GM18505 (cell line): Measurements from ENCODE around the gene NCOA1.

Experiments used
- ATAC-seq: cut with Tn5 transposase; IDR thresholded peaks from one replicate; pipeline ENCODE4 v1.9.1; 2021; ENCODE audit not compliant: unreplicated experiment
- POLR2A ChIP-seq: IDR thresholded peaks from 4 replicates; pipeline ENCODE4 v1.6.1; 2011; ENCODE audit warnings: borderline replicate concordance; ENCODE audit not compliant: insufficient read depth, insufficient read length; ENCODE audit errors: extremely low read depth

The NCOA1 gene

GRCh38 chr2:24490690-24491541, at the start of gene NCOA1:
Gene NCOA1 (plus strand): TSS chr2:24491254. CDS start chr2:24658678, 167,424 bp downstream.
- peak; percentile 77 for ATAC-seq
- peak; percentile 65 for TF ChIP-seq POLR2A

DNA sequence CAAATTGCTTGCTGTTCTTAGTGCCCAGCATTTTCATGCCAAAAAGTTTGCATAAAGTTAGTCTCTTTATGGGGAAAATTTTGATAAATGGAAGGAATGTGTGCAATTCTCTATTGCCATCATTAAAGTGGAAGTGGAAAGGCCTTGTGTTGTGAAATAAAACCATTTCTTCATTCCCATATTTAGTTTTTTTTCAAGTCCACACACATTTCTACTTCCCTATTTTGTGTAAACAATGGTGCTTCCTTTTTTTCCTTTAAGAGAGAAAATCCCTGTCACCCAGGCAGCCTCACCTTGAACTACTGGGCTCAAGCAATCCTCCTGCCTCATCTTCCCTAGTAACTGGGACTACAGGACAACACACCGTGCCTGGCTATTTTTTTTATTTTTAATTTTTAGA, 42.3 kb upstream of the NCOA1 start:
- no peak for ATAC-seq
- no peak for TF ChIP-seq POLR2A

DNA sequence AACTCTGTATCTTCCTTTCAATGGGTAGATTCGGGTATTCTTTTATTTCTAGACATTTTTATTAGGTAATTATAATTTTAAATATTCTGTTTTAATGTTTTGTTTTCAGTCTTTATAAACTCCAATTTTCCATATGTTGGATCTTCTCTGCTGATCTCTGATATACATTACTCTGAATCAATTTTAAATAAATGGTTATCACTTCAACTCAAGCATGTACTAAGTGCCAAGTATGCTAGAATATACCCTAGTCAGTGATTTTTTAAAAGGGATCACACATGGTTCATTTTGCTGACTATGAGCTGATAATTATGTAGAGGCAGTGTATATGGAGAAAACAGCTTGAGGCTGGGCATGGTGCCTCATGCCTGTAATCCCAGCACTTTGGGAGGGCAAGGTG, 41.7 kb upstream of the NCOA1 start:
- no peak for ATAC-seq
- TF ChIP-seq POLR2A: no peak

DNA sequence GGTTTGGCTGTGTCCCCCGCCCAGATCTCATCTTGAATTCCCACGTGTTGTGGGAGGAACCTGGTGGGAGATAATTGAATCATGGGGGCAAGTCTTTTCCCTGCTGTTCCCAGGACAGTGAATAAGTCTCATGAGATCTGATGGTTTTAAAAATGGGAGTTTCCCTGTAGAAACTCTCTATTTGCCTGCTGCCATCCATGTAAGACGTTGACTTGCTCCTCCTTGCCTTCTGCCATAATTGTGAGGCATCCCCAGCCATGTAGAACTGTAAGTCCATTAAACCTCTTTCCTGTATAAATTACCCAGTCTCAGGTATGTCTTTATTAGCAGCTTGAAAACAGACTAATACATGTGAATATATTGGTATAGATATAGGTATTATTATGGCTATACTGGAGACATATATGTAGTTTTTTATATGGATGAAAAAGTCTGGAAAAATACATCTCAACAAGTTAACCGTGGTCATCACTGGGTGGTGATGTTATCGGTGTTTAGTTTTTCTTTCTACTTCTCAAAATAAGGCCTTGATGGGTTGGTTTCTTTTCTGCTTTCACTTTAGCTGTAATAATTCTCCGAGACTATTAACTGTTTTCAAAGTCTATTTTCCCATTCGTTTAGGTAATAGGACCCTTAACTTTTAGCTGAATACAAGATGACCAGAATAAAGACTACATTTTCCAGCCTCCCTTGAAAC, 39.1 kb upstream of the NCOA1 start:
- no peak for ATAC-seq
- no peak for TF ChIP-seq POLR2A

GRCh38 chr2:24452502-24452885, 38.6 kb upstream of the NCOA1 start:
- TF ChIP-seq POLR2A: no peak
- no peak for ATAC-seq

- no peak for TF ChIP-seq POLR2A
- ATAC-seq: no peak
Measured at GRCh38 chr2:24453379-24454073, 37.5 kb upstream of the NCOA1 start.

- no peak for TF ChIP-seq POLR2A
- no peak for ATAC-seq
Measured at GRCh38 chr2:24454294-24454693, 36.8 kb upstream of the NCOA1 start.

- no peak for ATAC-seq
- no peak for TF ChIP-seq POLR2A
Measured at GRCh38 chr2:24456599-24457556, 34.2 kb upstream of the NCOA1 start.

DNA sequence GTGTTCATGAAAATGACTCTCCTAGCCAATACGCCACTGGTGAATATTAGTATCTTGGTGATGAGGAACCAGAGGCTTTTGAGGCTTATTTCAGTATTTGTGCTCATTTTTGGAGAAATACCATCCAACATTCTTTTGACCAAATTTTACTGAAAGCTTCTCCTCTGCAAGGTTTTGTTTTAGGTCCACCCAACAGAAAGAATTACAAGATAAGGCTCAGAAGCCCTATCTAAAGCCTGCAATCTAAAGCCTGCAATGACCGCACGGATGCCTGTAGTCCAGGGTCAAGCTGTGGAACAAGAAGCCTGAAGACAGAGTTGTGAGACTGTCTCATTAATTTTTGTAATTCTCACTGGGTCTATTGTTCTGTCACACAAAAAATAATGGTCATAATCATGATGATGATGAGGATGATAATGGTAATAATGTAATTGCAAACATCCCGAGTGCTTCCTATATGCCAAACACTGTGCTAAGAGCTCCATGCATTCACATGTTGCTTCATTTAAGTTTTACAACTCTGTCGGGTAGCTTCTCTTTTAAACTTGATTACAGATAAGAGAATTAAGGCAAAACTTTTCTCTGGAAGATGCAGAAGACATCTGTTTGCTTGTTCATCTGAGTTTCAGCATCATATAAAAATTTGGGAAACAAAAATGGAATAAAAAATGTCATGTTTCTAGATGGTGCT, 33.2 kb upstream of the NCOA1 start:
- ATAC-seq: no peak
- TF ChIP-seq POLR2A: no peak

- no peak for ATAC-seq
- TF ChIP-seq POLR2A: no peak
Measured at GRCh38 chr2:24459224-24460161, 31.6 kb upstream of the NCOA1 start.

- TF ChIP-seq POLR2A: no peak
- ATAC-seq: no peak
Measured at GRCh38 chr2:24461685-24462084, 29.4 kb upstream of the NCOA1 start.
